NT2/D1 (cell line): Measurements from ENCODE around the gene TTC13.
"Not testable (repeated sequence)": the region's sequence is repeated elsewhere in the genome, so short reads cannot be mapped to it uniquely, and the experiment has no call there.

Experiments
- DNase-seq: peaks from one replicate; pipeline ENCODE4 v3.0.0-alpha.2; 2011; ENCODE audit warnings: low read depth, low spot score
- H3K27me3 ChIP-seq: 2 replicates; pipeline ENCODE4 v1.6.0; 2011; ENCODE audit warnings: mild to moderate bottlenecking; ENCODE audit not compliant: insufficient read length, insufficient read depth
- H3K36me3 ChIP-seq: 2 replicates; pipeline ENCODE4 v1.6.1; 2011; ENCODE audit warnings: mild to moderate bottlenecking, low read length, mixed read lengths; ENCODE audit not compliant: insufficient read depth, insufficient read length
- H3K4me1 ChIP-seq: 2 replicates; pipeline ENCODE4 v1.5.1; 2011; ENCODE audit not compliant: insufficient read depth, insufficient read length
- H3K4me3 ChIP-seq: 2 replicates; pipeline ENCODE4 v1.5.1; 2011; ENCODE audit warnings: low read depth; ENCODE audit not compliant: insufficient read length
- H3K9ac ChIP-seq: 2 replicates; pipeline ENCODE4 v1.6.0; 2011; ENCODE audit warnings: low read depth; ENCODE audit not compliant: insufficient read length
- H3K9me3 ChIP-seq: 2 replicates; pipeline ENCODE4 v1.5.1; 2011; ENCODE audit warnings: mild to moderate bottlenecking, low read length; ENCODE audit not compliant: insufficient read depth
- SUZ12 ChIP-seq: IDR thresholded peaks from 2 replicates; pipeline ENCODE4 v1.6.1; 2011; ENCODE audit not compliant: insufficient read length, insufficient read depth; ENCODE audit errors: extremely low read depth
- YY1 ChIP-seq: IDR thresholded peaks from 2 replicates; pipeline ENCODE4 v1.6.1; 2011; ENCODE audit not compliant: insufficient read length, insufficient read depth
- ZNF274 ChIP-seq: IDR thresholded peaks from 2 replicates; pipeline ENCODE4 v1.6.1; 2011; ENCODE audit warnings: mild to moderate bottlenecking, low read depth, low read length

TTC13 gene

GRCh38 chr1:231011963-231012362, 33.3 kb upstream of the TTC13 start:
- Histone ChIP-seq H3K27me3 (peaks cover 2% of the 10 kb centered on the region), H3K4me1 (no peaks in the 10 kb centered on the region), H3K9ac (no peak overlapping the region), H3K36me3 (no peaks in the 10 kb centered on the region), H3K4me3 (no peak overlapping the region), H3K9me3 (no peaks in the 10 kb centered on the region)
- TF ChIP-seq ZNF274 (no peak), SUZ12 (no peak), YY1 (no peak)
- no peak for DNase-seq

- H3K9me3 ChIP-seq = no peaks in the 10 kb centered on the region
- no peak overlapping the region for H3K4me3 ChIP-seq
- TF ChIP-seq ZNF274 (no peak), SUZ12 (no peak), YY1 (no peak)
- no peak for DNase-seq
- peaks cover 2% of the 10 kb centered on the region for H3K27me3 ChIP-seq
- no peaks in the 10 kb centered on the region for H3K4me1 ChIP-seq
- H3K36me3 ChIP-seq = no peaks in the 10 kb centered on the region
- H3K9ac ChIP-seq = no peak overlapping the region
These were observed 32.7 kb upstream of the TTC13 start for GRCh38 chr1:231011360-231011759.

GRCh38 chr1:231007535-231007934, 28.9 kb upstream of the TTC13 start:
- H3K9ac ChIP-seq, H3K4me3 ChIP-seq, H3K4me1 ChIP-seq, H3K36me3 ChIP-seq, H3K27me3 ChIP-seq, DNase-seq: not testable (repeated sequence)
- H3K9me3 ChIP-seq = peaks cover 24% of the 10 kb centered on the region

GRCh38 chr1:231001892-231002291, 23.2 kb upstream of the TTC13 start:
- TF ChIP-seq ZNF274 = no peak
- no peak for TF ChIP-seq YY1
- no peak for TF ChIP-seq SUZ12
- H3K4me1 ChIP-seq = no peaks in the 10 kb centered on the region
- no peak for DNase-seq
- no peak overlapping the region for H3K4me3 ChIP-seq
- H3K9ac ChIP-seq = no peak overlapping the region
- peaks cover 40% of the 10 kb centered on the region for H3K36me3 ChIP-seq
- H3K9me3 ChIP-seq = peaks cover 28% of the 10 kb centered on the region
- no peaks in the 10 kb centered on the region for H3K27me3 ChIP-seq

GRCh38 chr1:231000639-231001038, 22.0 kb upstream of the TTC13 start:
- H3K4me1 ChIP-seq = no peaks in the 10 kb centered on the region
- H3K36me3 ChIP-seq = peaks cover 47% of the 10 kb centered on the region
- TF ChIP-seq ZNF274 (no peak), YY1 (no peak), SUZ12 (no peak)
- H3K9ac ChIP-seq = no peak overlapping the region
- DNase-seq = no peak
- no peaks in the 10 kb centered on the region for H3K27me3 ChIP-seq
- H3K9me3 ChIP-seq = peaks cover 28% of the 10 kb centered on the region
- no peak overlapping the region for H3K4me3 ChIP-seq

GRCh38 chr1:231000201-231000600, 21.5 kb upstream of the TTC13 start:
- Histone ChIP-seq H3K27me3 (no peaks in the 10 kb centered on the region), H3K4me1 (no peaks in the 10 kb centered on the region), H3K36me3 (peaks cover 47% of the 10 kb centered on the region), H3K4me3 (no peak overlapping the region), H3K9me3 (peaks cover 28% of the 10 kb centered on the region), H3K9ac (no peak overlapping the region)
- DNase-seq = no peak
- no peak for TF ChIP-seq YY1
- TF ChIP-seq SUZ12 = no peak
- TF ChIP-seq ZNF274 = no peak

- H3K9me3 ChIP-seq = no peaks in the 10 kb centered on the region
- no peaks in the 10 kb centered on the region for H3K27me3 ChIP-seq
- H3K4me3 ChIP-seq = no peak overlapping the region
- no peaks in the 10 kb centered on the region for H3K4me1 ChIP-seq
- no peak overlapping the region for H3K9ac ChIP-seq
- TF ChIP-seq SUZ12 = no peak
- no peak for TF ChIP-seq ZNF274
- no peak for TF ChIP-seq YY1
- H3K36me3 ChIP-seq = peaks cover 35% of the 10 kb centered on the region
- no peak for DNase-seq
These were observed 16.2 kb upstream of the TTC13 start for GRCh38 chr1:230994860-230995259.

- H3K27me3 ChIP-seq = peaks cover 13% of the 10 kb centered on the region
- TF ChIP-seq ZNF274 (no peak), SUZ12 (no peak), YY1 (no peak)
- H3K4me1 ChIP-seq = no peaks in the 10 kb centered on the region
- no peak overlapping the region for H3K9ac ChIP-seq
- DNase-seq = no peak
- peaks cover 10% of the 10 kb centered on the region for H3K36me3 ChIP-seq
- no peak overlapping the region for H3K4me3 ChIP-seq
- H3K9me3 ChIP-seq = no peaks in the 10 kb centered on the region
These were observed 13.6 kb upstream of the TTC13 start for GRCh38 chr1:230992100-230992774.
